Diencephalon (tissue), 1 donor: Measurements from ENCODE around the gene IFI30. TPM values are rescaled to one million over a fixed set of nuclear protein-coding genes. Genes with fewer than 3 reads are reported as not detected.

ENCODE experiments used
- small RNA-seq: library from RNA; depleted of rRNA; stranded (forward); fragments of <200 nt; gene quantifications from one replicate; pipeline ENCODE3, GENCODE V24; 2014
- total RNA-seq: library from RNA; depleted of rRNA; stranded (reverse); fragments of >200 nt; gene quantifications from one replicate; pipeline ENCODE4 v1.2.3, GENCODE V29; 2014

Gene IFI30
- total RNA-seq = 1.4 TPM

DNA sequence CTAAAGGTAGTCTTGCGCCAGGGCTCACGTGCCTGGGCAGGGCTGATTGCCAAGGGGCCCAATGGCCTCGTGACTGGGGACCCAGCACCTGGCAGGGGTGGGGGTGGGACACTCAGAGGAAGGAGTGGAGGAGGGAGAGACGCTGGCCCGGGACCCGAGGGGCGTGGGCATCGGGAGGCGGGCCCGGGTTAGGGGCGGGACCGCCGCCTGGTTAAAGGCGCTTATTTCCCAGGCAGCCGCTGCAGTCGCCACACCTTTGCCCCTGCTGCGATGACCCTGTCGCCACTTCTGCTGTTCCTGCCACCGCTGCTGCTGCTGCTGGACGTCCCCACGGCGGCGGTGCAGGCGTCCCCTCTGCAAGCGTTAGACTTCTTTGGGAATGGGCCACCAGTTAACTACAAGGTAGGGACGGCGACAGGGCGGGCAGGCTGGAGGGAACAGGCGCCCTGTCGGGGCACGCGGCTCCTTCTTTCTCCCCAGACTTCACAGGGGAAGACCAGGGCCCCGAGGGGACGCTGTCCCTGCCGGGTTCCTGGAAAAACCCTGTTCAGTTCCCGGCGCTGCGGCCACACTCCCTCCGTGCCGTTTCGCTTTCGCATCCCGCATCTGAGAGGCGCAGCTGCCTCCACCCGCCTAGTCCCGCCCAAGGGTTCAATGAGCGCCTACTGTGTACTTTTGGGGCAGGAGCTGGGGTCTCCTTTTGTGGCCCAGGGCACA lies at the start of gene IFI30:
IFI30 (plus strand) TSS at position 242 of the 717 bp plus-strand sequence; CDS start at position 271, 29 bp downstream.

GRCh38 chr19:18152817-18153555 lies 20.6 kb upstream of the IFI30 start, which contains the start of gene PIK3R2:
TSS of gene PIK3R2 (plus strand) at chr19:18153163. CDS start at chr19:18155880, 2,717 bp downstream.

GRCh38 chr19:18192673-18193387 lies 19.2 kb downstream of the IFI30 start, which contains the start of gene MPV17L2:
TSS of gene MPV17L2 (plus strand) at chr19:18193218. CDS start at chr19:18193282, 64 bp downstream.

GRCh38 chr19:18203863-18204393 lies 30.3 kb downstream of the IFI30 start, which contains the start of gene RAB3A:
TSS of gene RAB3A (minus strand) at chr19:18204042. CDS start at chr19:18202740, 1,302 bp downstream.

GRCh38 chr19:18225702-18226468 lies 52.3 kb downstream of the IFI30 start, which contains the start of gene PDE4C:
TSS of gene PDE4C (minus strand) at chr19:18226438. CDS start at chr19:18226415, 23 bp downstream.

Small RNAs within 50 kb of the gene (small RNA-seq; reads per million reads assigned to genes)
- gene IFI30 = not detected

Other genes with a start within 250 kb of the IFI30 start
- gene CCDC124, start 240.8 kb upstream of the IFI30 start, total RNA-seq = 27.5 TPM
- 16.8 TPM for gene KCNN1, start 206.7 kb upstream of the IFI30 start, total RNA-seq
- gene ARRDC2, start 165.6 kb upstream of the IFI30 start, total RNA-seq = 1.6 TPM
- 0.69 TPM for gene IL12RB1, start 86.9 kb upstream of the IFI30 start, total RNA-seq
- gene MAST3, start 76.0 kb upstream of the IFI30 start, total RNA-seq = 12.7 TPM
- gene PIK3R2, start 20.6 kb upstream of the IFI30 start, total RNA-seq = 34.1 TPM
- 5.3 TPM for gene MPV17L2, start 19.4 kb downstream of the IFI30 start, total RNA-seq
- gene RAB3A, start 30.2 kb downstream of the IFI30 start, total RNA-seq = 72.0 TPM
- gene PDE4C, start 52.6 kb downstream of the IFI30 start, total RNA-seq = 3.9 TPM
- gene IQCN, start 100.6 kb downstream of the IFI30 start, total RNA-seq = 0.92 TPM
- gene JUND, start 107.8 kb downstream of the IFI30 start, total RNA-seq = 83.3 TPM
- 79.8 TPM for gene LSM4, start 149.3 kb downstream of the IFI30 start, total RNA-seq
- gene PGPEP1, start 166.8 kb downstream of the IFI30 start, total RNA-seq = 16.1 TPM
- 0.46 TPM for gene GDF15, start 212.3 kb downstream of the IFI30 start, total RNA-seq
- 1.2 TPM for gene LRRC25, start 223.8 kb downstream of the IFI30 start, total RNA-seq
- 51.9 TPM for gene SSBP4, start 245.6 kb downstream of the IFI30 start, total RNA-seq